Trophoblast cell (in vitro differentiated cells and primary cell): ENCODE measurements around the gene RPL23.

Experiments
- DNase-seq, 2 donors: peaks; one replicate each; pipeline ENCODE4 v3.0.0-alpha.2; 2016
- H2AFZ ChIP-seq: 2 replicates; pipeline ENCODE4 v1.6.1; 2013; ENCODE audit warnings: low read length, moderate library complexity, mild to moderate bottlenecking; ENCODE audit not compliant: insufficient read depth, poor library complexity
- H2AK5ac ChIP-seq: 2 replicates; pipeline ENCODE4 v1.6.1; 2013; ENCODE audit warnings: mild to moderate bottlenecking, low read length
- H2BK120ac ChIP-seq: 2 replicates; pipeline ENCODE4 v1.6.1; 2013; ENCODE audit warnings: low read length, mild to moderate bottlenecking, moderate library complexity; ENCODE audit not compliant: insufficient read depth, poor library complexity
- H2BK12ac ChIP-seq: 2 replicates; pipeline ENCODE4 v1.6.1; 2013; ENCODE audit warnings: mild to moderate bottlenecking, low read length, moderate library complexity
- H2BK5ac ChIP-seq: 2 replicates; pipeline ENCODE4 v1.6.1; 2013; ENCODE audit warnings: low read length, low read depth, moderate library complexity, mild to moderate bottlenecking; ENCODE audit not compliant: poor library complexity
- H3K14ac ChIP-seq: 2 replicates; pipeline ENCODE4 v1.6.1; 2013; ENCODE audit warnings: mild to moderate bottlenecking, low read length
- H3K18ac ChIP-seq: 2 replicates; pipeline ENCODE4 v1.6.1; 2013; ENCODE audit warnings: mild to moderate bottlenecking, low read length
- H3K23ac ChIP-seq: 2 replicates; pipeline ENCODE4 v1.6.1; 2013; ENCODE audit warnings: low read length
- H3K27ac ChIP-seq: 2 replicates; pipeline ENCODE4 v1.5.1; 2013; ENCODE audit warnings: low read depth, mild to moderate bottlenecking, inconsistent platforms, low read length, moderate library complexity
- H3K27me3 ChIP-seq: 2 replicates; pipeline ENCODE4 v1.6.1; 2013; ENCODE audit warnings: inconsistent platforms, mild to moderate bottlenecking, low read length, moderate library complexity; ENCODE audit not compliant: insufficient read depth
- H3K36me3 ChIP-seq, 2 experiments: 1 replicate in 1 of 2; 2 replicates in 1 of 2; pipeline ENCODE4 v1.6.1; 2013; ENCODE audit warnings: low read length in 2 of 2, mild to moderate bottlenecking in 2 of 2, moderate library complexity in 1 of 2; ENCODE audit not compliant: insufficient read depth in 2 of 2, control insufficient read depth in 1 of 2
- H3K4ac ChIP-seq: 2 replicates; pipeline ENCODE4 v1.6.1; 2013; ENCODE audit warnings: low read depth, mild to moderate bottlenecking, low read length, moderate library complexity
- H3K4me1 ChIP-seq, 2 experiments: 1 replicate in 1 of 2; 2 replicates in 1 of 2; pipeline ENCODE4 v1.6.1; 2013; ENCODE audit warnings: low read length in 2 of 2, mild to moderate bottlenecking in 2 of 2, moderate library complexity in 1 of 2; ENCODE audit not compliant: insufficient read depth in 2 of 2, control insufficient read depth in 1 of 2
- H3K4me2 ChIP-seq: 2 replicates; pipeline ENCODE4 v1.6.1; 2013; ENCODE audit warnings: inconsistent platforms, mild to moderate bottlenecking, low read length, moderate library complexity
- H3K4me3 ChIP-seq: 2 replicates; pipeline ENCODE4 v1.5.1; 2013; ENCODE audit warnings: mild to moderate bottlenecking, low read depth, low read length, inconsistent platforms
- H3K79me1 ChIP-seq: one replicate; pipeline ENCODE4 v1.6.1; 2013; ENCODE audit warnings: low read length
- H3K79me2 ChIP-seq: 2 replicates; pipeline ENCODE4 v1.6.1; 2013; ENCODE audit warnings: low read length, mild to moderate bottlenecking; ENCODE audit not compliant: control insufficient read depth, insufficient read depth, poor library complexity
- H3K9ac ChIP-seq: 2 replicates; pipeline ENCODE4 v1.6.1; 2013; ENCODE audit warnings: mild to moderate bottlenecking, low read length
- H3K9me3 ChIP-seq: 2 replicates; pipeline ENCODE4 v1.6.1; 2013; ENCODE audit warnings: low read depth, mild to moderate bottlenecking, control low read depth, inconsistent platforms, low read length; ENCODE audit not compliant: insufficient read depth
- H4K12ac ChIP-seq: 2 replicates; pipeline ENCODE4 v1.6.1; 2013; ENCODE audit warnings: low read depth, mild to moderate bottlenecking, low read length, moderate library complexity
- H4K8ac ChIP-seq: 2 replicates; pipeline ENCODE4 v1.6.1; 2013; ENCODE audit warnings: low read depth, mild to moderate bottlenecking, low read length, moderate library complexity
- H4K91ac ChIP-seq: one replicate; pipeline ENCODE4 v1.6.1; 2013; ENCODE audit warnings: low read depth, mild to moderate bottlenecking, low read length, moderate library complexity
- WGBS: extraction: QIAGEN DNeasy Blood & Tissue Kit; methylation state at CpG from one replicate; pipeline ENCODE4 v1.1.7; 2013; ENCODE audit warnings: missing lambda C conversion rate; ENCODE audit not compliant: insufficient read length, insufficient coverage; ENCODE audit errors: extremely low coverage; 5-methylcytosine and 5-hydroxymethylcytosine counted together

The RPL23 gene

GRCh38 chr17:38848939-38849605 lies 4.4 kb downstream of the RPL23 start:
- Histone ChIP-seq H3K18ac (no peak overlapping the region), H2BK5ac (no peak overlapping the region), H3K9ac (no peak overlapping the region), H3K14ac (no peak overlapping the region), H3K36me3 (peaks cover 33 to 45% of the 10 kb centered on the region in 2 experiments), H2BK120ac (no peak overlapping the region), H2AK5ac (no peak overlapping the region), H3K79me2 (peaks cover 20% of the 10 kb centered on the region), H2BK12ac (no peak overlapping the region), H3K4me2 (no peak overlapping the region), H4K91ac (no peak overlapping the region), H3K23ac (no peak overlapping the region), H3K79me1 (peaks cover 8% of the 10 kb centered on the region), H3K4ac (no peak overlapping the region), H3K4me3 (no peak overlapping the region), H3K9me3 (no peaks in the 10 kb centered on the region), H4K12ac (no peak overlapping the region), H4K8ac (no peak overlapping the region), H3K27me3 (no peaks in the 10 kb centered on the region), H2AFZ (no peak overlapping the region), H3K4me1 (peaks cover 0 to 5% of the 10 kb centered on the region in 2 experiments), H3K27ac (no peak overlapping the region)
- DNase-seq = no peak
- WGBS = 100% methylated on average over 1 of the region's 16 CpGs

- WGBS = no CpG with 5 or more reads among the region's 1 CpG
- Histone ChIP-seq H3K4me2 (no peak overlapping the region), H3K9me3 (no peaks in the 10 kb centered on the region), H3K79me1 (peaks cover 6% of the 10 kb centered on the region), H4K12ac (no peak overlapping the region), H2BK12ac (no peak overlapping the region), H3K18ac (no peak overlapping the region), H2AFZ (no peak overlapping the region), H3K27ac (no peak overlapping the region), H2BK5ac (no peak overlapping the region), H3K9ac (no peak overlapping the region), H3K4ac (no peak overlapping the region), H3K27me3 (no peaks in the 10 kb centered on the region), H3K36me3 (peaks cover 33 to 45% of the 10 kb centered on the region in 2 experiments), H3K23ac (no peak overlapping the region), H3K14ac (no peak overlapping the region), H4K91ac (no peak overlapping the region), H4K8ac (no peak overlapping the region), H2AK5ac (no peak overlapping the region), H2BK120ac (no peak overlapping the region), H3K4me3 (no peak overlapping the region), H3K4me1 (peaks cover 0 to 5% of the 10 kb centered on the region in 2 experiments), H3K79me2 (peaks cover 20% of the 10 kb centered on the region)
- no peak for DNase-seq
Observed at GRCh38 chr17:38848557-38848891, 5.0 kb downstream of the RPL23 start.

- Histone ChIP-seq H3K36me3 (peaks cover 15% of the 10 kb centered on the region in 2 experiments), H3K27me3 (no peaks in the 10 kb centered on the region), H2BK5ac (no peak overlapping the region), H3K18ac (no peak overlapping the region), H3K4me2 (no peak overlapping the region), H2AK5ac (no peak overlapping the region), H3K4me1 (peaks cover 0 to 3% of the 10 kb centered on the region in 2 experiments), H3K9me3 (no peaks in the 10 kb centered on the region), H3K9ac (no peak overlapping the region), H3K14ac (no peak overlapping the region), H4K91ac (no peak overlapping the region), H4K12ac (no peak overlapping the region), H2AFZ (no peak overlapping the region), H2BK12ac (no peak overlapping the region), H3K4ac (no peak overlapping the region), H3K79me1 (no peaks in the 10 kb centered on the region), H3K79me2 (no peaks in the 10 kb centered on the region), H3K4me3 (no peak overlapping the region), H3K23ac (no peak overlapping the region), H2BK120ac (no peak overlapping the region), H4K8ac (no peak overlapping the region), H3K27ac (no peak overlapping the region)
- WGBS = no CpG with 5 or more reads among the region's 13 CpGs
- no peak for DNase-seq
Observed at GRCh38 chr17:38844261-38844757, 9.2 kb downstream of the RPL23 start.

- Histone ChIP-seq H3K9me3 (no peaks in the 10 kb centered on the region), H3K14ac (peak overlapping the region; percentile 93), H3K18ac (peak overlapping the region; percentile 89), H3K27ac (peak overlapping the region; percentile 98), H3K4me3 (no peak overlapping the region), H4K91ac (peak overlapping the region; percentile 96), H2BK12ac (no peak overlapping the region), H3K27me3 (no peaks in the 10 kb centered on the region), H3K9ac (peak overlapping the region; percentile 95), H3K79me1 (peaks cover 7% of the 10 kb centered on the region), H3K4me1 (peaks cover 0 to 4% of the 10 kb centered on the region in 2 experiments), H2AFZ (peak overlapping the region; percentile 93), H3K4ac (peak overlapping the region; percentile 96), H2BK120ac (peak overlapping the region; percentile 77), H4K8ac (peak overlapping the region; percentile 100), H2AK5ac (peak overlapping the region; percentile 77), H4K12ac (peak overlapping the region; percentile 100), H3K36me3 (peaks cover 5 to 6% of the 10 kb centered on the region in 2 experiments), H3K23ac (no peak overlapping the region), H2BK5ac (peak overlapping the region; percentile 82), H3K79me2 (peaks cover 4% of the 10 kb centered on the region), H3K4me2 (peak overlapping the region; percentile 94)
- DNase-seq = no peak
- WGBS = no CpG with 5 or more reads among the region's 17 CpGs
Observed at GRCh38 chr17:38825762-38826247, 27.7 kb downstream of the RPL23 start.
